Measurements from ENCODE around the gene GJB4.
"Not testable (repeated sequence)": the region's sequence is repeated elsewhere in the genome, so short reads cannot be mapped to it uniquely, and the experiment has no call there.

The GJB4 gene

GRCh38 chr1:34768856-34769255, 9.3 kb downstream of the GJB4 start:
- no peak overlapping the region for H3K27ac ChIP-seq (ENCODE audit: low read depth, low read length)

GRCh38 chr1:34770891-34771504, 11.5 kb downstream of the GJB4 start:
- H3K27me3 ChIP-seq (ENCODE audit: control insufficient read depth, low read length), result peaks cover 6% of the 10 kb centered on the region; the same call in 1 of the 2 replicates
- no peaks in the 10 kb centered on the region for H3K9me2 ChIP-seq (replicated peaks; ENCODE audit: control insufficient read depth, low read length)
- H3F3A ChIP-seq (ENCODE audit: control insufficient read depth, insufficient read depth), result no peaks in the 10 kb centered on the region
- H3K4me3 ChIP-seq (ENCODE audit: low read length), result no peak overlapping the region
- no peaks in the 10 kb centered on the region for H3K36me3 ChIP-seq (ENCODE audit: control insufficient read depth, low read length)
- no peaks in the 10 kb centered on the region for H3K9me3 ChIP-seq (ENCODE audit: control insufficient read depth, insufficient read depth, low read length)
- no peaks in the 10 kb centered on the region for H3K4me1 ChIP-seq (ENCODE audit: control insufficient read depth, low read length)
- H3K79me2 ChIP-seq (ENCODE audit: control insufficient read depth, low read length), result no peaks in the 10 kb centered on the region
- no peaks in the 10 kb centered on the region for H4K20me1 ChIP-seq (ENCODE audit: control insufficient read depth, insufficient read depth, low read depth, low read length)
- H3K4me2 ChIP-seq (ENCODE audit: low read length), result no peak overlapping the region
- H3K27ac ChIP-seq (ENCODE audit: low read depth, low read length), result no peak overlapping the region
- TF ChIP-seq CTCF (IDR thresholded peaks at IDR 0.05; ENCODE audit: low read depth, low read length, poor library complexity, severe bottlenecking) (no peak), EZH2phosphoT487 (IDR thresholded peaks at IDR 0.05; ENCODE audit: borderline replicate concordance, low read length) (no peak)

More at GRCh38 chr1:34768856-34769255, 9.3 kb downstream of the GJB4 start:
- Histone ChIP-seq H3K79me2 (ENCODE audit: control insufficient read depth, low read length) (no peaks in the 10 kb centered on the region), H3K9me3 (ENCODE audit: control insufficient read depth, insufficient read depth, low read length) (no peaks in the 10 kb centered on the region), H3K4me2 (ENCODE audit: low read length) (no peak overlapping the region), H3K4me3 (ENCODE audit: low read length) (no peak overlapping the region), H3K27me3 (ENCODE audit: control insufficient read depth, low read length) (0 out of 2 replicates have a peak, but pooled peaks cover 3% of the 10 kb centered on the region), H3K9me2 (replicated peaks; ENCODE audit: control insufficient read depth, low read length) (no peaks in the 10 kb centered on the region), H3K36me3 (ENCODE audit: control insufficient read depth, low read length) (no peaks in the 10 kb centered on the region), H3K4me1 (ENCODE audit: control insufficient read depth, low read length) (no peaks in the 10 kb centered on the region), H3F3A (ENCODE audit: control insufficient read depth, insufficient read depth) (no peaks in the 10 kb centered on the region), H4K20me1 (ENCODE audit: control insufficient read depth, insufficient read depth, low read depth, low read length) (no peaks in the 10 kb centered on the region)
- TF ChIP-seq EZH2phosphoT487 (IDR thresholded peaks at IDR 0.05; ENCODE audit: borderline replicate concordance, low read length) (no peak), CTCF (IDR thresholded peaks at IDR 0.05; ENCODE audit: low read depth, low read length, poor library complexity, severe bottlenecking) (no peak)

- no peaks in the 10 kb centered on the region for H4K20me1 ChIP-seq (ENCODE audit: control insufficient read depth, insufficient read depth, low read depth, low read length)
- no peak overlapping the region for H3K4me2 ChIP-seq (ENCODE audit: low read length)
- no peaks in the 10 kb centered on the region for H3F3A ChIP-seq (ENCODE audit: control insufficient read depth, insufficient read depth)
- H3K27ac ChIP-seq (ENCODE audit: low read depth, low read length), result no peak overlapping the region
- TF ChIP-seq CTCF (IDR thresholded peaks at IDR 0.05; ENCODE audit: low read depth, low read length, poor library complexity, severe bottlenecking), result no peak
- TF ChIP-seq EZH2phosphoT487 (IDR thresholded peaks at IDR 0.05; ENCODE audit: borderline replicate concordance, low read length), result no peak
- no peak overlapping the region for H3K4me3 ChIP-seq (ENCODE audit: low read length)
- no peaks in the 10 kb centered on the region for H3K36me3 ChIP-seq (ENCODE audit: control insufficient read depth, low read length)
- H3K4me1 ChIP-seq (ENCODE audit: control insufficient read depth, low read length), result no peaks in the 10 kb centered on the region
- no peaks in the 10 kb centered on the region for H3K9me3 ChIP-seq (ENCODE audit: control insufficient read depth, insufficient read depth, low read length)
- H3K27me3 ChIP-seq (ENCODE audit: control insufficient read depth, low read length), result peaks cover 6% of the 10 kb centered on the region; the same call in 1 of the 2 replicates
- no peaks in the 10 kb centered on the region for H3K79me2 ChIP-seq (ENCODE audit: control insufficient read depth, low read length)
- no peaks in the 10 kb centered on the region for H3K9me2 ChIP-seq (replicated peaks; ENCODE audit: control insufficient read depth, low read length)
Observed at GRCh38 chr1:34771573-34772371, 12.2 kb downstream of the GJB4 start.

- not testable (repeated sequence) for H3K9me2 ChIP-seq (replicated peaks; ENCODE audit: control insufficient read depth, low read length); H3K4me3 ChIP-seq (ENCODE audit: low read length); H3K79me2 ChIP-seq (ENCODE audit: control insufficient read depth, low read length); H3K36me3 ChIP-seq (ENCODE audit: control insufficient read depth, low read length); H3K9me3 ChIP-seq (ENCODE audit: control insufficient read depth, insufficient read depth, low read length); H4K20me1 ChIP-seq (ENCODE audit: control insufficient read depth, insufficient read depth, low read depth, low read length); H3K4me1 ChIP-seq (ENCODE audit: control insufficient read depth, low read length); H3K4me2 ChIP-seq (ENCODE audit: low read length); H3K27me3 ChIP-seq (ENCODE audit: control insufficient read depth, low read length); H3F3A ChIP-seq (ENCODE audit: control insufficient read depth, insufficient read depth); H3K27ac ChIP-seq (ENCODE audit: low read depth, low read length)
Observed at GRCh38 chr1:34773114-34773513, 13.6 kb downstream of the GJB4 start.
